Astrocyte (in vitro differentiated cells and primary cell): Measurements from ENCODE around the gene TREML2. TPM values are rescaled to one million over a fixed set of nuclear protein-coding genes. Genes with fewer than 3 reads are reported as not detected.

Experiments
- DNase-seq: peaks from one replicate; pipeline ENCODE4 v3.0.0-alpha.2; 2010; ENCODE audit warnings: low read depth
- FAIRE-seq: peaks from 2 replicates; lab custom pipeline; 2011; peaks lifted over from hg19 to GRCh38; lab: Jason Lieb, UNC
- H2AFZ ChIP-seq: 2 replicates; pipeline ENCODE4 v1.6.0; 2012; ENCODE audit warnings: low read depth, low read length, inconsistent platforms
- H3K27ac ChIP-seq: 2 replicates; pipeline ENCODE4 v1.5.1; 2011; ENCODE audit warnings: low read depth, low read length, inconsistent platforms
- H3K27me3 ChIP-seq: 2 replicates; pipeline ENCODE4 v1.6.0; 2011; ENCODE audit warnings: low read length, inconsistent platforms; ENCODE audit not compliant: insufficient read depth
- H3K36me3 ChIP-seq: 2 replicates; pipeline ENCODE4 v1.5.1; 2011; ENCODE audit warnings: low read length, inconsistent platforms; ENCODE audit not compliant: insufficient read depth
- H3K4me1 ChIP-seq: 2 replicates; pipeline ENCODE4 v1.5.1; 2011; ENCODE audit warnings: low read length, inconsistent platforms; ENCODE audit not compliant: insufficient read depth
- H3K4me2 ChIP-seq: 2 replicates; pipeline ENCODE4 v1.6.0; 2012; ENCODE audit warnings: low read length, inconsistent platforms
- H3K4me3 ChIP-seq: 2 replicates; pipeline ENCODE4 v1.5.1; 2011; ENCODE audit warnings: low read depth, mild to moderate bottlenecking, low read length, inconsistent platforms; ENCODE audit not compliant: insufficient read depth
- H3K79me2 ChIP-seq: 2 replicates; pipeline ENCODE4 v1.6.0; 2012; ENCODE audit warnings: mild to moderate bottlenecking, low read length, inconsistent platforms; ENCODE audit not compliant: insufficient read depth
- H3K9ac ChIP-seq: 2 replicates; pipeline ENCODE4 v1.6.0; 2012; ENCODE audit warnings: mild to moderate bottlenecking, low read length, inconsistent platforms
- H3K9me3 ChIP-seq: 2 replicates; pipeline ENCODE4 v1.5.1; 2012; ENCODE audit warnings: low read depth, mild to moderate bottlenecking, low read length, inconsistent platforms; ENCODE audit not compliant: insufficient read depth
- H4K20me1 ChIP-seq: 2 replicates; pipeline ENCODE4 v1.6.0; 2012; ENCODE audit warnings: low read length, inconsistent platforms; ENCODE audit not compliant: insufficient read depth
- H3K27ac Mint-ChIP-seq: one replicate; pipeline ENCODE4 v1.8.0; 2021; ENCODE audit warnings: mild to moderate bottlenecking, mixed read lengths; ENCODE audit not compliant: unreplicated experiment
- H3K27me3 Mint-ChIP-seq: one replicate; pipeline ENCODE4 v1.8.0; 2021; ENCODE audit warnings: low read depth, mixed read lengths; ENCODE audit not compliant: unreplicated experiment
- H3K36me3 Mint-ChIP-seq: one replicate; pipeline ENCODE4 v1.8.0; 2021; ENCODE audit warnings: low read depth, mixed read lengths; ENCODE audit not compliant: unreplicated experiment
- H3K4me1 Mint-ChIP-seq: one replicate; pipeline ENCODE4 v1.8.0; 2021; ENCODE audit warnings: low read depth, mixed read lengths; ENCODE audit not compliant: unreplicated experiment
- H3K4me3 Mint-ChIP-seq: one replicate; pipeline ENCODE4 v1.8.0; 2021; ENCODE audit warnings: mild to moderate bottlenecking, moderate library complexity, mixed read lengths; ENCODE audit not compliant: unreplicated experiment
- H3K9me3 Mint-ChIP-seq: one replicate; pipeline ENCODE4 v1.8.0; 2021; ENCODE audit warnings: mild to moderate bottlenecking, mixed read lengths; ENCODE audit not compliant: unreplicated experiment
- CTCF ChIP-seq: IDR thresholded peaks from 2 replicates; pipeline ENCODE4 v1.5.1; 2011; ENCODE audit warnings: low read depth, mild to moderate bottlenecking, inconsistent platforms, low read length, moderate library complexity; ENCODE audit not compliant: insufficient read depth
- EZH2 ChIP-seq: IDR thresholded peaks from 2 replicates; pipeline ENCODE4 v1.6.1; 2012; ENCODE audit warnings: mild to moderate bottlenecking, low read length, inconsistent platforms; ENCODE audit not compliant: insufficient read depth
- total RNA-seq: library from RNA; stranded (reverse); gene quantifications from 2 replicates; pipeline ENCODE4 v1.2.1, GENCODE V29; 2021

The TREML2 gene
- total RNA-seq, 1 donor from 2014 or later, result not detected

GRCh38 chr6:41237128-41237527 lies 36.2 kb upstream of the TREML2 start:
- no peak overlapping the region for H3K4me3 Mint-ChIP-seq
- H3K27ac Mint-ChIP-seq, result no peak overlapping the region
- FAIRE-seq (no peak), DNase-seq (no peak)
- H3K4me1 Mint-ChIP-seq, result peaks cover 5% of the 10 kb centered on the region
- H3K4me3 ChIP-seq, result no peak overlapping the region
- H4K20me1 ChIP-seq, result no peaks in the 10 kb centered on the region
- H3K79me2 ChIP-seq, result no peaks in the 10 kb centered on the region
- no peaks in the 10 kb centered on the region for H3K9me3 ChIP-seq
- H3K36me3 Mint-ChIP-seq, result no peaks in the 10 kb centered on the region
- H3K9me3 Mint-ChIP-seq, result no peaks in the 10 kb centered on the region
- peaks cover 49% of the 10 kb centered on the region for H3K27me3 Mint-ChIP-seq
- H2AFZ ChIP-seq, result no peak overlapping the region
- no peak overlapping the region for H3K9ac ChIP-seq
- H3K27ac ChIP-seq, result no peak overlapping the region
- H3K27me3 ChIP-seq, result peaks cover 14% of the 10 kb centered on the region
- no peaks in the 10 kb centered on the region for H3K4me1 ChIP-seq
- TF ChIP-seq EZH2 (no peak), CTCF (no peak)
- no peaks in the 10 kb centered on the region for H3K36me3 ChIP-seq
- H3K4me2 ChIP-seq, result no peak overlapping the region

GRCh38 chr6:41236276-41236675 lies 35.3 kb upstream of the TREML2 start:
- Histone ChIP-seq H3K4me1 (no peaks in the 10 kb centered on the region), H3K4me3 (no peak overlapping the region), H3K4me2 (no peak overlapping the region), H3K9me3 (no peaks in the 10 kb centered on the region), H2AFZ (no peak overlapping the region), H3K36me3 (no peaks in the 10 kb centered on the region), H4K20me1 (no peaks in the 10 kb centered on the region), H3K79me2 (no peaks in the 10 kb centered on the region), H3K27ac (no peak overlapping the region), H3K9ac (no peak overlapping the region), H3K27me3 (peaks cover 14% of the 10 kb centered on the region)
- no peak overlapping the region for H3K4me3 Mint-ChIP-seq
- peaks cover 43% of the 10 kb centered on the region for H3K27me3 Mint-ChIP-seq
- no peaks in the 10 kb centered on the region for H3K9me3 Mint-ChIP-seq
- H3K4me1 Mint-ChIP-seq, result peaks cover 5% of the 10 kb centered on the region
- DNase-seq (no peak), FAIRE-seq (no peak)
- H3K27ac Mint-ChIP-seq, result no peak overlapping the region
- no peaks in the 10 kb centered on the region for H3K36me3 Mint-ChIP-seq
- TF ChIP-seq EZH2 (no peak), CTCF (no peak)

- no peak overlapping the region for H3K27ac ChIP-seq
- no peak overlapping the region for H3K27ac Mint-ChIP-seq
- no peak overlapping the region for H3K4me2 ChIP-seq
- no peak for FAIRE-seq
- H3K36me3 Mint-ChIP-seq, result no peaks in the 10 kb centered on the region
- H2AFZ ChIP-seq, result no peak overlapping the region
- H3K9me3 ChIP-seq, result no peaks in the 10 kb centered on the region
- no peaks in the 10 kb centered on the region for H4K20me1 ChIP-seq
- H3K27me3 Mint-ChIP-seq, result peaks cover 27% of the 10 kb centered on the region
- H3K27me3 ChIP-seq, result no peaks in the 10 kb centered on the region
- TF ChIP-seq CTCF (no peak), EZH2 (no peak)
- H3K36me3 ChIP-seq, result no peaks in the 10 kb centered on the region
- H3K9ac ChIP-seq, result no peak overlapping the region
- H3K4me1 ChIP-seq, result no peaks in the 10 kb centered on the region
- H3K4me3 ChIP-seq, result no peak overlapping the region
- H3K4me1 Mint-ChIP-seq, result no peaks in the 10 kb centered on the region
- H3K4me3 Mint-ChIP-seq, result no peak overlapping the region
- DNase-seq, result no peak
- H3K9me3 Mint-ChIP-seq, result no peaks in the 10 kb centered on the region
- no peaks in the 10 kb centered on the region for H3K79me2 ChIP-seq
Observed at GRCh38 chr6:41232667-41233066, 31.7 kb upstream of the TREML2 start.
